ENCODE data around the gene RNF123. TPM values are rescaled to one million over a fixed set of nuclear protein-coding genes. Genes with fewer than 3 reads are reported as not detected.
A peak's percentile ranks its signal among the peaks of the same experiment; 100 is the strongest.

The RNF123 gene
- total RNA-seq, 2 experiments from 2014 or later = 22.0 to 31.7 TPM

GRCh38 chr3:49702672-49703071 is 13.3 kb downstream of the RNF123 start:
- H3K4me3 Mint-ChIP-seq = no peak overlapping the region
- intact Hi-C loops (cut with micrococcal nuclease) = no loop called here
- POLR2A ChIA-PET = interaction anchor here (5.6 kb wide), 1 partner anchor 19 kb away, joined by 40 read pairs; the partner anchor contains the start of genes AMIGO3 and GMPPB
- no peak for TF ChIP-seq CTCF (IDR thresholded peaks at IDR 0.05)
- no peak overlapping the region for H3K27ac Mint-ChIP-seq
- H3K4me1 Mint-ChIP-seq (ENCODE audit: low read depth) = no peaks in the 10 kb centered on the region
- H3K27me3 Mint-ChIP-seq = no peaks in the 10 kb centered on the region
- no peak for DNase-seq
- no peak for ATAC-seq
- CTCF ChIA-PET = interaction anchor here (0.6 to 3.5 kb wide), 7 partner anchors 16 to 136 kb away, joined by 3 to 17 read pairs (median 4); partner anchors contain the start of gene AMIGO3
- peaks cover 1% of the 10 kb centered on the region for H3K36me3 Mint-ChIP-seq (ENCODE audit: low read depth)
- H3K9me3 Mint-ChIP-seq = no peaks in the 10 kb centered on the region

DNA sequence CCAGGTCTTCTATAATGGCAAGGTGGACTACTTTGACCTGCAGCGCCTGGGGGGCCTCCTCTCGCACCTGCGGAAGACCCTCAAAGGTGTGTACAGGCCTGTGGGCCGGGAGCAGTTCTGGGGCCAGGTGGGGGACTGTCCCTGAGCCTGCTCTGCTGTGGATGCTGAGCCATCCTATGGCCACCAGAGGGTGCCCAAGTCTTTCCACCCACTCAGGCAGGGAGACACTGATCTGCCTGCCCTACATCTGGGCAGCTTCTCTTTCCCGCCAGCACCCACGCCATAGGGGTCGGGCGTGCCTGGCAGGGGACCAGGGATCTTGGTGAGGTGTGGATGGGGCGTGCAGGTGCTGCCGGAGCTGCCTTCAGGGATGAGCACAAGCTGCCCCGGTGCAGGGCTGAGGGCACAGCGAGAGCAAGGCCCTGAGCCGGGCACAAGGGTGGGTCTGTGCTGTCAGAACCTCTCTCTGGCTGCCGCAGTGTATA is 14.1 kb downstream of the RNF123 start:
- peak; percentile 80 for TF ChIP-seq CTCF (IDR thresholded peaks at IDR 0.05)
- H3K27me3 Mint-ChIP-seq = no peaks in the 10 kb centered on the region
- intact Hi-C loops (cut with micrococcal nuclease) = no loop called here
- no peaks in the 10 kb centered on the region for H3K4me1 Mint-ChIP-seq (ENCODE audit: low read depth)
- POLR2A ChIA-PET = interaction anchor here (1.0 to 5.6 kb wide), 2 partner anchors 15 to 18 kb away, joined by 4 to 40 read pairs; partner anchors contain the start of genes AMIGO3 and GMPPB
- peak overlapping the region; percentile 11 for H3K27ac Mint-ChIP-seq
- ATAC-seq (peak; percentile 99), DNase-seq (peak; percentile 74)
- CTCF ChIA-PET = interaction anchor here (1.3 to 3.5 kb wide), 6 partner anchors 16 to 163 kb away, joined by 3 to 17 read pairs (median 4); partner anchors contain the start of gene AMIGO3
- peaks cover 1% of the 10 kb centered on the region for H3K36me3 Mint-ChIP-seq (ENCODE audit: low read depth)
- no peaks in the 10 kb centered on the region for H3K9me3 Mint-ChIP-seq
- H3K4me3 Mint-ChIP-seq = no peak overlapping the region

GRCh38 chr3:49703956-49704355 is 14.6 kb downstream of the RNF123 start:
- Mint-ChIP-seq H3K4me1 (ENCODE audit: low read depth) (no peaks in the 10 kb centered on the region), H3K36me3 (ENCODE audit: low read depth) (peaks cover 1% of the 10 kb centered on the region), H3K27ac (peak overlapping the region; percentile 11), H3K4me3 (no peak overlapping the region), H3K9me3 (no peaks in the 10 kb centered on the region), H3K27me3 (no peaks in the 10 kb centered on the region)
- TF ChIP-seq CTCF (IDR thresholded peaks at IDR 0.05) = no peak
- ChIA-PET POLR2A (interaction anchor here (1.0 to 5.6 kb wide), 2 partner anchors 16 to 17 kb away, joined by 4 to 40 read pairs; partner anchors contain the start of genes AMIGO3 and GMPPB), CTCF (interaction anchor here (1.0 to 3.5 kb wide), 6 partner anchors 15 to 164 kb away, joined by 3 to 17 read pairs (median 4); partner anchors contain the start of gene AMIGO3)
- intact Hi-C loops (cut with micrococcal nuclease) = no loop called here
- DNase-seq (no peak), ATAC-seq (no peak)

GRCh38 chr3:49704629-49705028 is 15.3 kb downstream of the RNF123 start:
- ChIA-PET POLR2A (interaction anchor here (5.6 kb wide), 1 partner anchor 17 kb away, joined by 40 read pairs; the partner anchor contains the start of genes AMIGO3 and GMPPB), CTCF (interaction anchor here (1.0 to 1.3 kb wide), 2 partner anchors 44 to 164 kb away, joined by 3 to 4 read pairs; no protein-coding TSS in a partner anchor)
- H3K27me3 Mint-ChIP-seq = no peaks in the 10 kb centered on the region
- no peak overlapping the region for H3K4me3 Mint-ChIP-seq
- TF ChIP-seq CTCF (IDR thresholded peaks at IDR 0.05) = no peak
- H3K27ac Mint-ChIP-seq = no peak overlapping the region
- no peak for DNase-seq
- intact Hi-C loops (cut with micrococcal nuclease) = no loop called here
- H3K9me3 Mint-ChIP-seq = no peaks in the 10 kb centered on the region
- peaks cover 1% of the 10 kb centered on the region for H3K36me3 Mint-ChIP-seq (ENCODE audit: low read depth)
- no peaks in the 10 kb centered on the region for H3K4me1 Mint-ChIP-seq (ENCODE audit: low read depth)
- ATAC-seq = no peak

GRCh38 chr3:49705390-49705960 is 16.1 kb downstream of the RNF123 start:
- H3K9me3 Mint-ChIP-seq = no peaks in the 10 kb centered on the region
- H3K27me3 Mint-ChIP-seq = no peaks in the 10 kb centered on the region
- ChIA-PET POLR2A (interaction anchor here (0.7 kb wide), 1 partner anchor 16 kb away, joined by 4 read pairs; no protein-coding TSS in a partner anchor), CTCF (no interaction called here)
- TF ChIP-seq CTCF (IDR thresholded peaks at IDR 0.05) = no peak
- no peak overlapping the region for H3K27ac Mint-ChIP-seq
- intact Hi-C loops (cut with micrococcal nuclease) = no loop called here
- DNase-seq (no peak), ATAC-seq (no peak)
- no peaks in the 10 kb centered on the region for H3K4me1 Mint-ChIP-seq (ENCODE audit: low read depth)
- H3K36me3 Mint-ChIP-seq (ENCODE audit: low read depth) = peaks cover 1% of the 10 kb centered on the region
- no peak overlapping the region for H3K4me3 Mint-ChIP-seq

Measured in activated CD8-positive, alpha-beta T cell treated with anti-CD3 and anti-CD28 coated beads for 36 hours (primary cell).